GM18517 (cell line): ENCODE measurements around the gene RPL3.

ENCODE experiments used
- ATAC-seq: cut with Tn5 transposase; IDR thresholded peaks from one replicate; pipeline ENCODE4 v1.9.1; 2021; ENCODE audit warnings: mild to moderate bottlenecking, moderate library complexity; ENCODE audit not compliant: unreplicated experiment

RPL3 gene

GRCh38 chr22:39265143-39265886 lies 54.1 kb downstream of the RPL3 start:
- no peak for ATAC-seq

DNA sequence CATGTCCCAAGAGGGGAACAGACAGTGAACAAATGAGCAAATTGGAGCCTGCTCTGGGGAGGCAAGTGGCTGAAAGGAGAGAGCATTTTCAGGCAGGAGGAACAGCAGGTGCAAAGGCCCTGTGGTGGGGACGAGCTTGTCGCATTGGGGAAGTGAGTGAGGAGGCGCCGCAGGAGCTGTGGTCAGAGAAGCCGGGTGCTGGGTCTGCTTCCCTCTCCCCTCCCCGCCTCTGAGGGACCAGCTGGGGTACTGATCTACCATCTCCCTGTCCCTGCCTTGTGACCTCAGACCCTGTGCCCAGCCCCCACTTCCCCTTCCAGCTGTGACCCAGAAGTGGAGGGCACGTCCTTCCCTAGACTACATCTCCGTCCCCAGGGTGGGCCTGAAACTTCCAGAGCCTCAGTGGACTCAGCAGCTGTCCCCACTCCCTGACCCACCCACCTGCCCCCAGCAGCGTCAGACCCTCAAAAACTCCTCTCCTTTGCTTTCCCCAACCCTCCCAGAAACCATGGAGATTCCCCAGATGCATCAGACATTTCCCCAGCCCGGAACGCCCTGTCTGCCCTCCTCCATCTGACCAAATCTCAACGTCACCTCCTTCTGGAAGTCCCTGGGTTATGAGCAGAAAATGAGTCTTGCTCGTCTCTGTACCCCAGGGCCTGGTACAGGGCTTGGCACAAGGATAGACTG lies 54.9 kb downstream of the RPL3 start:
- no peak for ATAC-seq

DNA sequence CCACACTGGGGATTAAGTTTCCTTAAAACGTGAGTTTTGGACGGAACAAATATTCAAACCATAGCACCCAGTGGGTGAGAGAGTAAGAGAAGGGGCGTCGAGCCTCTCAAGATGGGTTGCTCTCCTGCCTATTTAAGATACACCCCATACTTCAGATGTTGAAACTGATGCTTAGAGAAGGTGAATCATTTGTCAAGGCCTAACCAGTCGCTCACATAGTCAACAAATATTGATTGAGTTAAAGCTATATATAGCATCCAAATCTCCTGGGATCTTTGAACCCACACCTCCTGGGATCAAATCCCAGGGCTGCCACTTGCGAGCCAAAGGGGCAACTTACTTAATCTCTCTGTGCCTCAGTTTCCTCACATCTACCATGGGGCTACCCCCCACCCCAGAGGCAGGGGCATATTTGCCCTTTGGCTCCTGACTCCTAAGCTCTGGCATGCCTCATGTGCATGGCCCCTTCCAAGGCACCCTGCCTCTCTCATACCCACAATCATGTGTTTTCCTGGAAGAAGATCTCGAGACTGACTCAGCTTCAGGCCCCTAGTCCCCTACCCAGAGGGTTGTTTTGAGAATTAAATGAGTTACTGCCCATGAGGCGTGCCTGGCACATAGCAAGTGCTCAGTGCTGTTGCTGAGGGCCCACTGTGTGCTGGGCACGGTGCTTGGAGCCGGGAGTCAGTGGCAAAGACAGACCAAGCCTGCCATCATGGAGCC lies 55.6 kb downstream of the RPL3 start:
- ATAC-seq = no peak
